Neural cell (in vitro differentiated cells): ENCODE results near the gene SMAP1. TPM values are rescaled to one million over a fixed set of nuclear protein-coding genes. Genes with fewer than 3 reads are reported as not detected.

ENCODE experiments used
- H2AFZ ChIP-seq: fragments of 200-600, 300-800 bp; sonication (generic), shearing (Covaris generic); 2 replicates; pipeline ENCODE4 v1.6.0; 2014; ENCODE audit warnings: low read depth, mild to moderate bottlenecking, antibody characterized with exemption, low read length, moderate library complexity
- H3F3A ChIP-seq: fragments of 200-600 bp; shearing (Covaris generic); 2 replicates; pipeline ENCODE4 v1.6.1; 2016; ENCODE audit warnings: mild to moderate bottlenecking, moderate library complexity, mixed read lengths, antibody characterized with exemption, low read length; ENCODE audit not compliant: insufficient read depth, poor library complexity, severe bottlenecking
- H3K27ac ChIP-seq: fragments of 200-600, 300-800 bp; sonication (generic), shearing (Covaris generic); 2 replicates; pipeline ENCODE4 v1.5.1; 2014; ENCODE audit warnings: mild to moderate bottlenecking, low read length, moderate library complexity
- H3K27me3 ChIP-seq: fragments of 300-800, 200-600 bp; sonication (generic), shearing (Covaris generic); 2 replicates; pipeline ENCODE4 v1.6.0; 2014; ENCODE audit warnings: mild to moderate bottlenecking, low read depth, low read length, moderate library complexity; ENCODE audit not compliant: insufficient read depth
- H3K36me3 ChIP-seq: fragments of 300-800, 200-600 bp; sonication (generic), shearing (Covaris generic); 2 replicates; pipeline ENCODE4 v1.5.1; 2014; ENCODE audit warnings: mild to moderate bottlenecking, antibody characterized with exemption, low read length, moderate library complexity; ENCODE audit not compliant: insufficient read depth
- H3K4me2 ChIP-seq: fragments of 300-800, 200-600 bp; sonication (generic), shearing (Covaris generic); 2 replicates; pipeline ENCODE4 v1.6.0; 2014; ENCODE audit warnings: mild to moderate bottlenecking, low read length
- H3K4me3 ChIP-seq: fragments of 300-800, 200-600 bp; sonication (generic), shearing (Covaris generic); 2 replicates; pipeline ENCODE4 v1.5.1; 2014; ENCODE audit warnings: mild to moderate bottlenecking, low read length, moderate library complexity
- H3K79me2 ChIP-seq: fragments of 200-600 bp; shearing (Covaris generic); replicated peaks from 2 replicates; pipeline ENCODE4 v1.6.0; 2014; ENCODE audit warnings: mild to moderate bottlenecking, low read length, moderate library complexity; ENCODE audit not compliant: insufficient read depth
- H3K9ac ChIP-seq: fragments of 300-800, 200-600 bp; sonication (generic), shearing (Covaris generic); 2 replicates; pipeline ENCODE4 v1.6.1; 2016; ENCODE audit warnings: mild to moderate bottlenecking, low read length, mixed read lengths
- H3K9me2 ChIP-seq: fragments of 200-600 bp; shearing (Covaris generic); 2 replicates; pipeline ENCODE4 v1.6.1; 2016; ENCODE audit warnings: mild to moderate bottlenecking, low read length, mixed read lengths; ENCODE audit not compliant: insufficient read depth
- H3K9me3 ChIP-seq: fragments of 200-600, 300-800 bp; sonication (generic), shearing (Covaris generic); 2 replicates; pipeline ENCODE4 v1.6.1; 2016; ENCODE audit warnings: mild to moderate bottlenecking, mixed run types, low read length, moderate library complexity, mixed read lengths
- H4K20me1 ChIP-seq: fragments of 200-600 bp; shearing (Covaris generic); 2 replicates; pipeline ENCODE4 v1.6.1; 2016; ENCODE audit warnings: mild to moderate bottlenecking, mixed run types; ENCODE audit not compliant: insufficient read depth
- CTCF ChIP-seq: fragments of 450-650 bp; IDR thresholded peaks from 2 replicates; pipeline ENCODE4 v1.5.1; 2014; ENCODE audit warnings: antibody characterized with exemption, mild to moderate bottlenecking, moderate library complexity; ENCODE audit not compliant: poor library complexity, severe bottlenecking
- EP300 ChIP-seq: fragments of 450-650 bp; conservative IDR thresholded peaks from 2 replicates; pipeline ENCODE4 v1.6.1; 2014; ENCODE audit warnings: antibody characterized with exemption, mild to moderate bottlenecking, moderate library complexity; ENCODE audit not compliant: poor library complexity, severe bottlenecking
- EZH2 ChIP-seq: fragments of 200-600, 300-800 bp; shearing (Covaris generic), sonication (generic); IDR thresholded peaks from 2 replicates; pipeline ENCODE4 v1.6.1; 2014; ENCODE audit warnings: antibody characterized with exemption, low read length, borderline replicate concordance, mild to moderate bottlenecking; ENCODE audit not compliant: insufficient read depth, poor library complexity, severe bottlenecking
- MXI1 ChIP-seq: fragments of 450-650 bp; conservative IDR thresholded peaks from 2 replicates; pipeline ENCODE4 v1.6.1; 2014; ENCODE audit warnings: antibody characterized with exemption, mild to moderate bottlenecking; ENCODE audit not compliant: poor library complexity, severe bottlenecking
- POLR2AphosphoS5 ChIP-seq: IDR thresholded peaks from 2 replicates; pipeline ENCODE4 v1.6.1; 2012
- RAD21 ChIP-seq: fragments of 450-650 bp; conservative IDR thresholded peaks from 2 replicates; pipeline ENCODE4 v1.6.1; 2014; ENCODE audit warnings: antibody characterized with exemption, mild to moderate bottlenecking, moderate library complexity
- REST ChIP-seq: IDR thresholded peaks from 2 replicates; pipeline ENCODE4 v1.6.1; 2012; ENCODE audit warnings: borderline replicate concordance
- SMC3 ChIP-seq: fragments of 450-650 bp; conservative IDR thresholded peaks from 2 replicates; pipeline ENCODE4 v1.6.1; 2014; ENCODE audit warnings: antibody characterized with exemption, mild to moderate bottlenecking, moderate library complexity; ENCODE audit not compliant: poor library complexity
- TAF1 ChIP-seq: IDR thresholded peaks from 2 replicates; pipeline ENCODE4 v1.6.1; 2012; ENCODE audit warnings: low read depth
- polyA plus RNA-seq: library from polyadenylated mRNA; depleted of rRNA; stranded (reverse); fragments of >200 nt; gene quantifications from 2 replicates; pipeline ENCODE4 v1.2.3, GENCODE V29; 2014

The SMAP1 gene
- polyA plus RNA-seq, 1 donor from 2014 or later = 43.7 TPM

- Histone ChIP-seq H3K9me2 (no peaks in the 10 kb centered on the region), H2AFZ (no peak overlapping the region)
These were observed 226.3 kb downstream of the SMAP1 start for GRCh38 chr6:70894001-70894400.

GRCh38 chr6:70900047-70900446, 232.4 kb downstream of the SMAP1 start:
- Histone ChIP-seq H3F3A (no peaks in the 10 kb centered on the region), H3K9ac (no peak overlapping the region), H3K27ac (no peak overlapping the region), H3K79me2 (no peaks in the 10 kb centered on the region), H3K36me3 (no peaks in the 10 kb centered on the region), H3K4me3 (no peak overlapping the region), H3K4me2 (no peak overlapping the region), H4K20me1 (no peaks in the 10 kb centered on the region), H2AFZ (no peak overlapping the region), H3K9me2 (no peaks in the 10 kb centered on the region), H3K9me3 (no peaks in the 10 kb centered on the region), H3K27me3 (no peaks in the 10 kb centered on the region)
- TF ChIP-seq CTCF = no peak
- TF ChIP-seq REST = no peak
- TF ChIP-seq EZH2 = no peak
- no peak for TF ChIP-seq MXI1
- TF ChIP-seq POLR2AphosphoS5 = no peak
- TF ChIP-seq SMC3 = no peak

More at GRCh38 chr6:70894001-70894400, 226.3 kb downstream of the SMAP1 start:
- no peak overlapping the region for H3K4me2 ChIP-seq
- H3K27me3 ChIP-seq = no peaks in the 10 kb centered on the region
- no peaks in the 10 kb centered on the region for H3K9me3 ChIP-seq
- TF ChIP-seq EP300 (no peak), RAD21 (no peak), TAF1 (no peak), MXI1 (no peak), CTCF (no peak), SMC3 (no peak), EZH2 (no peak), POLR2AphosphoS5 (no peak), REST (no peak)
- no peak overlapping the region for H3K27ac ChIP-seq
- no peaks in the 10 kb centered on the region for H3K79me2 ChIP-seq
- H4K20me1 ChIP-seq = no peaks in the 10 kb centered on the region
- no peak overlapping the region for H3K4me3 ChIP-seq
- no peak overlapping the region for H3K9ac ChIP-seq
- H3K36me3 ChIP-seq = no peaks in the 10 kb centered on the region
- H3F3A ChIP-seq = no peaks in the 10 kb centered on the region
